Measurements from ENCODE around the gene ROR1. TPM values are rescaled to one million over a fixed set of nuclear protein-coding genes. Genes with fewer than 3 reads are reported as not detected.

The ROR1 gene
- total and polyA plus RNA-seq, 2 of the 4 experiments (the other 2 are of a cell fraction), result 4.4 to 10.0 TPM

DNA sequence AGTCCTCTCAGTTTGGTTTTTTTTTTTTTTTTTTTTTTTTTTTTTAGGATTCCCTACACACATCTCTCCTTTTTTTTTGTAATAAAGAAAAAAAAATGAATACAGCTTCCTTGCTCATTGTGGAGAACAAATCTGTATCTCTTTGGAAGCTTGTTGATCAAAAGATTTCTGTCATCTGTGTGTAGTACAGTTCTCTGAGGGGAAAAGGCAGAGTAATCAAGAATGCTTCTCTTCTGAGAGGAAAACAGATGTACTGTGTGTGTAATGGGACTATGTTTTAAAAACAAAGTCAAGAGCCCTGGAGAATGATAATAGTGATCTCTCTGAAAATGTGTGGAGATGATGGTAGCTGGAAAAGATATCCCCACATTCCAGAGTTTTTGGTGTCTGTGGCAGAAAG, 16.5 kb upstream of the ROR1 start:
- H2BK120ac ChIP-seq (ENCODE audit: low read depth, low read length), result no peak overlapping the region
- POLR2A ChIA-PET (ENCODE audit: unreplicated experiment), result interaction anchor here (0.5 kb wide), 1 partner anchor 12 kb away, joined by 3 read pairs; no protein-coding TSS in a partner anchor

More for the DNA sequence above, 16.5 kb upstream of the ROR1 start:
- no peak overlapping the region for H4K91ac ChIP-seq (ENCODE audit: insufficient read depth, low read depth, low read length)
- H3K4me1 ChIP-seq (ENCODE audit: control insufficient read depth, insufficient read depth, low read length), result no peaks in the 10 kb centered on the region
- no peak for DNase-seq
- no peak overlapping the region for H2AFZ ChIP-seq (replicated peaks; ENCODE audit: low read length, poor library complexity)
- no peak overlapping the region for H3K23ac ChIP-seq (ENCODE audit: low read depth, low read length)
- CTCF ChIA-PET, result interaction anchor here (1.5 kb wide), 1 partner anchor 65 kb away, joined by 4 read pairs; no protein-coding TSS in a partner anchor
- no peaks in the 10 kb centered on the region for H3K9me1 ChIP-seq (ENCODE audit: insufficient read depth, low read length)
- no peak overlapping the region for H2AK5ac ChIP-seq (ENCODE audit: low read depth, low read length)
- in situ Hi-C loops (cut with MboI; ENCODE audit: low sequenced_read_pairs), result no loop called here
- H3K18ac ChIP-seq (ENCODE audit: low read depth, low read length), result no peak overlapping the region
- no peak overlapping the region for H4K8ac ChIP-seq (ENCODE audit: low read depth in 2 of 2, low read length in 2 of 2)
- no peak overlapping the region for H4K5ac ChIP-seq (ENCODE audit: low read depth, low read length)
- TF ChIP-seq SMC3 (IDR thresholded peaks at IDR 0.05; ENCODE audit: low read depth, low read length) (no peak), CHD1 (IDR thresholded peaks at IDR 0.05; ENCODE audit: low read depth, low read length) (no peak), CEBPB (IDR thresholded peaks at IDR 0.05; ENCODE audit: low read depth, low read length) (no peak), FOS (IDR thresholded peaks at IDR 0.05; ENCODE audit: low read depth, low read length) (no peak), RCOR1 (IDR thresholded peaks at IDR 0.05; ENCODE audit: insufficient replicate concordance, low read length) (no peak), MXI1 (IDR thresholded peaks at IDR 0.05; ENCODE audit: borderline replicate concordance, low read depth, low read length) (no peak), RFX5 (IDR thresholded peaks at IDR 0.05; ENCODE audit: low read depth, low read length) (no peak), NFE2L2 (IDR thresholded peaks at IDR 0.05; ENCODE audit: low read depth, low read length) (no peak), POLR2A (IDR thresholded peaks at IDR 0.05; ENCODE audit: low read depth, low read length) (no peak), MAFK (IDR thresholded peaks at IDR 0.05; ENCODE audit: low read depth, low read length) (no peak), BHLHE40 (IDR thresholded peaks at IDR 0.05; ENCODE audit: low read depth, low read length) (no peak)
- TF ChIP-seq, protein P1, sequence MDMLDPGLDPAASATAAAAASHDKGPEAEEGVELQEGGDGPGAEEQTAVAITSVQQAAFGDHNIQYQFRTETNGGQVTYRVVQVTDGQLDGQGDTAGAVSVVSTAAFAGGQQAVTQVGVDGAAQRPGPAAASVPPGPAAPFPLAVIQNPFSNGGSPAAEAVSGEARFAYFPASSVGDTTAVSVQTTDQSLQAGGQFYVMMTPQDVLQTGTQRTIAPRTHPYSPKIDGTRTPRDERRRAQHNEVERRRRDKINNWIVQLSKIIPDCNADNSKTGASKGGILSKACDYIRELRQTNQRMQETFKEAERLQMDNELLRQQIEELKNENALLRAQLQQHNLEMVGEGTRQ (IDR thresholded peaks at IDR 0.05; ENCODE audit: low read depth, low read length), result no peak
- TF ChIP-seq, protein P2, sequence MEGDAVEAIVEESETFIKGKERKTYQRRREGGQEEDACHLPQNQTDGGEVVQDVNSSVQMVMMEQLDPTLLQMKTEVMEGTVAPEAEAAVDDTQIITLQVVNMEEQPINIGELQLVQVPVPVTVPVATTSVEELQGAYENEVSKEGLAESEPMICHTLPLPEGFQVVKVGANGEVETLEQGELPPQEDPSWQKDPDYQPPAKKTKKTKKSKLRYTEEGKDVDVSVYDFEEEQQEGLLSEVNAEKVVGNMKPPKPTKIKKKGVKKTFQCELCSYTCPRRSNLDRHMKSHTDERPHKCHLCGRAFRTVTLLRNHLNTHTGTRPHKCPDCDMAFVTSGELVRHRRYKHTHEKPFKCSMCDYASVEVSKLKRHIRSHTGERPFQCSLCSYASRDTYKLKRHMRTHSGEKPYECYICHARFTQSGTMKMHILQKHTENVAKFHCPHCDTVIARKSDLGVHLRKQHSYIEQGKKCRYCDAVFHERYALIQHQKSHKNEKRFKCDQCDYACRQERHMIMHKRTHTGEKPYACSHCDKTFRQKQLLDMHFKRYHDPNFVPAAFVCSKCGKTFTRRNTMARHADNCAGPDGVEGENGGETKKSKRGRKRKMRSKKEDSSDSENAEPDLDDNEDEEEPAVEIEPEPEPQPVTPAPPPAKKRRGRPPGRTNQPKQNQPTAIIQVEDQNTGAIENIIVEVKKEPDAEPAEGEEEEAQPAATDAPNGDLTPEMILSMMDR (conservative IDR thresholded peaks at IDR 0.05; ENCODE audit: low read depth, low read length), result no peak
- TF ChIP-seq, protein P3, sequence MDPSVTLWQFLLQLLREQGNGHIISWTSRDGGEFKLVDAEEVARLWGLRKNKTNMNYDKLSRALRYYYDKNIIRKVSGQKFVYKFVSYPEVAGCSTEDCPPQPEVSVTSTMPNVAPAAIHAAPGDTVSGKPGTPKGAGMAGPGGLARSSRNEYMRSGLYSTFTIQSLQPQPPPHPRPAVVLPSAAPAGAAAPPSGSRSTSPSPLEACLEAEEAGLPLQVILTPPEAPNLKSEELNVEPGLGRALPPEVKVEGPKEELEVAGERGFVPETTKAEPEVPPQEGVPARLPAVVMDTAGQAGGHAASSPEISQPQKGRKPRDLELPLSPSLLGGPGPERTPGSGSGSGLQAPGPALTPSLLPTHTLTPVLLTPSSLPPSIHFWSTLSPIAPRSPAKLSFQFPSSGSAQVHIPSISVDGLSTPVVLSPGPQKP (IDR thresholded peaks at IDR 0.05; ENCODE audit: borderline replicate concordance, low read depth, low read length), result no peak
- no peaks in the 10 kb centered on the region for H4K20me1 ChIP-seq (ENCODE audit: insufficient read depth, low read length)
- H2BK20ac ChIP-seq (ENCODE audit: low read depth, low read length), result no peak overlapping the region
- H2BK15ac ChIP-seq (ENCODE audit: low read depth, low read length), result no peak overlapping the region
- ATAC-seq (ENCODE audit: low read depth), result no peak
- no peak overlapping the region for H3K27ac ChIP-seq (ENCODE audit: insufficient read depth, low read length)
- no peak overlapping the region for H3K56ac ChIP-seq (ENCODE audit: extremely low read depth, insufficient read depth, low read length)
- no peaks in the 10 kb centered on the region for H3K9me3 ChIP-seq (ENCODE audit: control insufficient read depth, insufficient read depth, low read length)
- H3K14ac ChIP-seq (replicated peaks; ENCODE audit: low read depth, low read length), result no peak overlapping the region
- intact Hi-C loops (cut with micrococcal nuclease), result no loop called here
- no peak overlapping the region for H3K4me3 ChIP-seq (ENCODE audit: insufficient read depth, low read depth, low read length)
- H3K4me2 ChIP-seq (ENCODE audit: low read depth, low read length), result no peak overlapping the region
- peaks cover 3% of the 10 kb centered on the region for H3K27me3 ChIP-seq (ENCODE audit: control insufficient read depth, insufficient read depth, low read length)
- H3K36me3 ChIP-seq (ENCODE audit: control insufficient read depth, insufficient read depth, low read length), result no peaks in the 10 kb centered on the region
- H3K9ac ChIP-seq (ENCODE audit: low read depth, low read length), result no peak overlapping the region
- H3K79me1 ChIP-seq (ENCODE audit: low read depth in 1 of 2, low read length in 2 of 2), result no peaks in the 10 kb centered on the region
- no peak overlapping the region for H2AK9ac ChIP-seq (replicated peaks; ENCODE audit: low read depth, low read length, poor library complexity)
- dilution Hi-C loops (cut with HindIII; ENCODE audit: low sequenced_read_pairs, unreplicated experiment), result no loop called here
- no peak overlapping the region for H3K4ac ChIP-seq (ENCODE audit: low read depth, low read length)
- no peak overlapping the region for H2BK5ac ChIP-seq (ENCODE audit: low read depth, low read length, poor library complexity, severe bottlenecking)
- BruUV-seq (replicated peaks), result no TSS peak
